RPMI8226 (cell line): ENCODE results near the gene SMIM10L1.

Experiments used
- DNase-seq: peaks from one replicate; pipeline ENCODE4 v3.0.0-alpha.2; 2015

The SMIM10L1 gene

GRCh38 chr12:11171145-11171968, at the start of gene SMIM10L1:
Gene SMIM10L1 (plus strand): TSS chr12:11171194. CDS start chr12:11171357, 163 bp downstream.
- peak; percentile 94 for DNase-seq

GRCh38 chr12:11130382-11130781, 40.6 kb upstream of the SMIM10L1 start:
- DNase-seq: no peak

GRCh38 chr12:11130999-11131398, 40.0 kb upstream of the SMIM10L1 start:
- no peak for DNase-seq

- DNase-seq: no peak
Measured at GRCh38 chr12:11133162-11133561, 37.8 kb upstream of the SMIM10L1 start.

GRCh38 chr12:11133816-11134215, 37.2 kb upstream of the SMIM10L1 start:
- DNase-seq: no peak

- no peak for DNase-seq
Measured at GRCh38 chr12:11134305-11134704, 36.7 kb upstream of the SMIM10L1 start, which contains the start of gene TAS2R30. Gene TAS2R30 (minus strand): TSS chr12:11134644. CDS start chr12:11134244, 400 bp downstream.

- DNase-seq: no peak
Measured at GRCh38 chr12:11136075-11136474, 34.9 kb upstream of the SMIM10L1 start.

GRCh38 chr12:11143352-11143751, 27.6 kb upstream of the SMIM10L1 start:
- no peak for DNase-seq

- DNase-seq: no peak
Measured at GRCh38 chr12:11144297-11144696, 26.7 kb upstream of the SMIM10L1 start.

GRCh38 chr12:11147420-11147819, 23.6 kb upstream of the SMIM10L1 start:
- DNase-seq: no peak

- no peak for DNase-seq
Measured at GRCh38 chr12:11150832-11151231, 20.2 kb upstream of the SMIM10L1 start.

- DNase-seq: no peak
Measured at GRCh38 chr12:11152725-11153124, 18.3 kb upstream of the SMIM10L1 start.

- no peak for DNase-seq
Measured at GRCh38 chr12:11154400-11154925, 16.5 kb upstream of the SMIM10L1 start.

- DNase-seq: no peak
Measured at GRCh38 chr12:11158885-11159444, 12.0 kb upstream of the SMIM10L1 start.

GRCh38 chr12:11162502-11162901, 8.5 kb upstream of the SMIM10L1 start:
- no peak for DNase-seq

- DNase-seq: no peak
Measured at GRCh38 chr12:11164384-11164783, 6.6 kb upstream of the SMIM10L1 start.

- DNase-seq: no peak
Measured at GRCh38 chr12:11166300-11166699, 4.7 kb upstream of the SMIM10L1 start.

GRCh38 chr12:11170810-11171144, 217 bp upstream of the SMIM10L1 start:
- DNase-seq: no peak

- DNase-seq: peak; percentile 3
Measured at GRCh38 chr12:11171969-11172675, 1.1 kb downstream of the SMIM10L1 start.

- DNase-seq: no peak
Measured at GRCh38 chr12:11174022-11174421, 3.0 kb downstream of the SMIM10L1 start.

GRCh38 chr12:11178250-11178649, 7.3 kb downstream of the SMIM10L1 start:
- no peak for DNase-seq

- DNase-seq: no peak
Measured at GRCh38 chr12:11182529-11182928, 11.5 kb downstream of the SMIM10L1 start.

- DNase-seq: no peak
Measured at GRCh38 chr12:11183011-11183410, 12.0 kb downstream of the SMIM10L1 start.

GRCh38 chr12:11186837-11187236, 15.8 kb downstream of the SMIM10L1 start, which contains the start of gene TAS2R42:
Gene TAS2R42 (minus strand): TSS chr12:11186937. CDS start chr12:11186937, 0 bp downstream.
- DNase-seq: no peak
